Stomach (tissue), 9 donors: Measurements from ENCODE around the gene C11orf71. TPM values are rescaled to one million over a fixed set of nuclear protein-coding genes. Genes with fewer than 3 reads are reported as not detected.

Experiments
- DNase-seq, 2 donors: peaks; one replicate each; pipeline versions ENCODE4 v3.0.0 to v3.0.0-alpha.2; 2013 to 2019
- H3K27ac ChIP-seq, 5 donors: fragments of 200-600 bp in 4 of 5; sonication (generic) in 4 of 5; one replicate each; pipeline ENCODE4 v1.5.1; 2013 to 2019; ENCODE audit warnings: mild to moderate bottlenecking in 1 of 5, moderate library complexity in 1 of 5
- H3K27me3 ChIP-seq, 3 donors: fragments of 200-600 bp; sonication (generic); one replicate each; pipeline ENCODE4 v1.5.1; 2017 to 2019; ENCODE audit warnings: mixed run types in 1 of 3
- H3K36me3 ChIP-seq, 4 donors: fragments of 200-600 bp; sonication (generic); 1 replicate in 3 of 4; 2 replicates in 1 of 4; pipeline ENCODE4 v1.5.1; 2016 to 2019
- H3K4me1 ChIP-seq, 4 donors: fragments of 200-600 bp; sonication (generic); one replicate each; pipeline ENCODE4 v1.5.1; 2016 to 2019
- H3K4me3 ChIP-seq, 4 donors: fragments of 200-600 bp; sonication (generic) in 3 of 4; one replicate each; pipeline ENCODE4 v1.5.1; 2016 to 2019; ENCODE audit warnings: mild to moderate bottlenecking in 1 of 4
- H3K9me3 ChIP-seq, 4 donors: fragments of 200-600 bp; sonication (generic); one replicate each; pipeline ENCODE4 v1.5.1; 2016 to 2019
- EP300 ChIP-seq: sonication (generic); formaldehyde crosslinking; IDR thresholded peaks from one replicate; pipeline ENCODE4 v1.6.1; 2017; ENCODE audit warnings: antibody characterized with exemption
- POLR2A ChIP-seq, 4 donors: fragments of 450-650 bp; IDR thresholded peaks; one replicate each; pipeline ENCODE4 v1.6.1; 2016; ENCODE audit warnings: antibody characterized with exemption in 4 of 4, control low read depth in 2 of 4, mild to moderate bottlenecking in 1 of 4, moderate library complexity in 1 of 4
- POLR2AphosphoS5 ChIP-seq, 3 donors: sonication (generic); formaldehyde crosslinking; IDR thresholded peaks; one replicate each; pipeline ENCODE4 v1.6.1; 2016; ENCODE audit warnings: antibody characterized with exemption in 3 of 3
- WGBS, 5 donors: extraction: QIAGEN DNeasy Blood & Tissue Kit in 3 of 5; methylation state at CpG; one replicate each; pipeline versions ENCODE4 v1.1.5 to v1.1.7; 2013 to 2018; 5-methylcytosine and 5-hydroxymethylcytosine counted together
- intact Hi-C: fragments of 100-400 bp; cut with DNase I; formaldehyde crosslinking; loops from one replicate; pipeline ENCODE4 v1.15.1; 2023; ENCODE audit warnings: low total_unique reads
- polyA plus RNA-seq, 3 donors: library from polyadenylated mRNA; stranded (reverse); fragments of 200-250 nt; gene quantifications; one replicate each; pipeline ENCODE4 v1.2.3, GENCODE V29; 2013
- total RNA-seq, 5 donors: library from RNA; depleted of rRNA; stranded (reverse); fragments of >200 nt; gene quantifications; one replicate each; pipeline versions ENCODE4 v1.1.0 to v1.2.3, GENCODE V29; 2014 to 2016
- TF ChIP-seq, protein P1 (sequence below), 7 experiments: fragments of 450-650 bp in 4 of 7; fragments of 200-600 bp in 3 of 7; sonication (generic) in 3 of 7; IDR thresholded peaks; one replicate each; pipeline ENCODE4 v1.5.1; 2016 to 2019; ENCODE audit warnings: antibody characterized with exemption in 7 of 7, control low read depth in 2 of 7, mild to moderate bottlenecking in 1 of 7
- donor health status: healthy with polysubstance abuse.
- donor health status: Bipolar disorder and iron deficiency.
- donor health status: healthy.

The C11orf71 gene
- total and polyA plus RNA-seq, 8 donors = 0.58 to 10.1 (median 7.5) TPM

DNA sequence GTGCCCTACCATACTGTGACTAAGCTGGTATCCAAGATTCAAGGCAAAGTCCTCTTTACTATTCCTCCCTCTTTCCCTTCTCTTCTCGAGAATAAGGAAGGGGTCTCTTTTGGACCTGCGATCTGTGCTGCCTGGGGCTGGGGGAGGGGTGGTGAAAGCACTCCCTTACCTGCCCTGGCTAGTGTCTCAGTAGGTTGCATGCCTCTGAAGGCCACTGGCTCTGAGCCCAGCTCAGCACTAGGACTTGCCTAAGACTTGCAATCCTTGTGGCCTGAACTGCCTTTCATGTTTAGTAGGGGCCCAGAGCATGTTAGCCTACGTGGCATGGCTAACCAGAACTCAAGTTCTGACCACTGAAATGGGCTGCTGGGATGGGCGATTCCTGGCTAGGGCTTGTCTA lies 26.0 kb upstream of the C11orf71 start:
- intact Hi-C loops = no loop called here
- TF ChIP-seq, protein P1, sequence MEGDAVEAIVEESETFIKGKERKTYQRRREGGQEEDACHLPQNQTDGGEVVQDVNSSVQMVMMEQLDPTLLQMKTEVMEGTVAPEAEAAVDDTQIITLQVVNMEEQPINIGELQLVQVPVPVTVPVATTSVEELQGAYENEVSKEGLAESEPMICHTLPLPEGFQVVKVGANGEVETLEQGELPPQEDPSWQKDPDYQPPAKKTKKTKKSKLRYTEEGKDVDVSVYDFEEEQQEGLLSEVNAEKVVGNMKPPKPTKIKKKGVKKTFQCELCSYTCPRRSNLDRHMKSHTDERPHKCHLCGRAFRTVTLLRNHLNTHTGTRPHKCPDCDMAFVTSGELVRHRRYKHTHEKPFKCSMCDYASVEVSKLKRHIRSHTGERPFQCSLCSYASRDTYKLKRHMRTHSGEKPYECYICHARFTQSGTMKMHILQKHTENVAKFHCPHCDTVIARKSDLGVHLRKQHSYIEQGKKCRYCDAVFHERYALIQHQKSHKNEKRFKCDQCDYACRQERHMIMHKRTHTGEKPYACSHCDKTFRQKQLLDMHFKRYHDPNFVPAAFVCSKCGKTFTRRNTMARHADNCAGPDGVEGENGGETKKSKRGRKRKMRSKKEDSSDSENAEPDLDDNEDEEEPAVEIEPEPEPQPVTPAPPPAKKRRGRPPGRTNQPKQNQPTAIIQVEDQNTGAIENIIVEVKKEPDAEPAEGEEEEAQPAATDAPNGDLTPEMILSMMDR (IDR thresholded peaks at IDR 0.05) = no peak
- TF ChIP-seq POLR2A (IDR thresholded peaks at IDR 0.05) = no peak
- no peak for TF ChIP-seq EP300
- no peak for TF ChIP-seq POLR2AphosphoS5 (IDR thresholded peaks at IDR 0.05)
- H3K36me3 ChIP-seq = no peaks in the 10 kb centered on the region
- no peaks in the 10 kb centered on the region for H3K9me3 ChIP-seq
- no peak overlapping the region for H3K27ac ChIP-seq
- H3K4me1 ChIP-seq = no peaks in the 10 kb centered on the region
- no peaks in the 10 kb centered on the region for H3K27me3 ChIP-seq
- peak in 1 of 2 donors; percentile 34 for DNase-seq
- 83 to 95% (median 91%) methylated on average over 4 of the region's 4 CpGs for WGBS, 5 donors
- no peak overlapping the region for H3K4me3 ChIP-seq

DNA sequence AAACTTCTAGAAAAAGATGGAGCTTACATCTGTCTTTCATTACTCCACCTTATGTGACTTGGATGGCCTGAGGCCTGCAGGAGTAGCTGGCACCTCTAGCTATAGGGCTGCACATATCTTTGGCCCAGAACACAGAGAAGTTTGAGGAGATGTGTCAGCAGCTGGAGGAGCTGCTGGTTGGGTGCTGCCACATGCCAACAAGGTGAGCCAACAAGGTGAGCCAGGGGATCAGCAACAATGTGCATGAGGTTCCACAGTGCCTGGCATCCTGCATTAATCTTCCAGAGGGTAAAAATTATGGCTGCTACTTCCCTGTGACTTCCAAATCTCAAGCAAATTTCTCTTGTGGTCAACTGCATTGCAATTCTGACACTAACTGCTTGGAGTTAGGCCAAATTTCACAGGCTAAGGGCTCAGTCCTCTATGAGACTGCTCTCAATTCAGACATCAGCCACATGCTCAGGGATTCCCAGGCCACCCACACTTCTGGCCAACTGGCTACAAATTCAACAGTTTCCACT lies 16.2 kb upstream of the C11orf71 start:
- no peaks in the 10 kb centered on the region for H3K27me3 ChIP-seq
- intact Hi-C loops = no loop called here
- TF ChIP-seq, protein P1 (IDR thresholded peaks at IDR 0.05) = no peak
- TF ChIP-seq POLR2A (IDR thresholded peaks at IDR 0.05) = no peak
- TF ChIP-seq POLR2AphosphoS5 (IDR thresholded peaks at IDR 0.05) = no peak
- TF ChIP-seq EP300 = no peak

DNA sequence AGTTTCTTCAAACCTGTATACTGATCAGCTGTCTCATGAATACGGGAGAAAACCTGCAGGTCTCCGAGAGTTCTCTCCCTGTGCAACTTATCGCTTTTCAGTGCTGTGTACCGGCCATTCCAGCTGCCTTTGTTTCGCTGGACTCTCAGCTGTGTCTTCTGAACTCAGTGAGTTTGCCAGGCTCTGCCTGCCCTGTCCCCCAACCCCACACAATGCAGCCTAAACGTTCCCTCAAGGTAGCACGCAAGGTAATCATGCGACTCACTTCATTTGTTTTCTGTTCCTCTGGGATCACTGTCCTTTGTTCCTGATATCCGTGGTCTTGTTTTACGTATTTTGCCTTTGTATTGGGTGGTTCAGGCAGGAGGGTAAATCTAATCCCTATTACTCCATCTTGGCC lies 13.6 kb upstream of the C11orf71 start:
- Histone ChIP-seq H3K9me3 (no peaks in the 10 kb centered on the region), H3K36me3 (peaks cover 3 to 44% (median 25%) of the 10 kb centered on the region in 4 donors), H3K27ac (no peak overlapping the region), H3K4me1 (no peaks in the 10 kb centered on the region), H3K4me3 (no peak overlapping the region), H3K27me3 (no peaks in the 10 kb centered on the region)
- DNase-seq = no peak
- intact Hi-C loops = no loop called here
- 79 to 90% (median 87%) methylated on average over 10 of the region's 10 CpGs for WGBS, 5 donors
- TF ChIP-seq, protein P1 (IDR thresholded peaks at IDR 0.05) = no peak
- no peak for TF ChIP-seq EP300
- no peak for TF ChIP-seq POLR2A (IDR thresholded peaks at IDR 0.05)
- no peak for TF ChIP-seq POLR2AphosphoS5 (IDR thresholded peaks at IDR 0.05)

More for the DNA sequence above, 16.2 kb upstream of the C11orf71 start:
- Histone ChIP-seq H3K27ac (no peak overlapping the region), H3K9me3 (no peaks in the 10 kb centered on the region), H3K36me3 (peaks cover 0 to 26% (median 4%) of the 10 kb centered on the region in 4 donors), H3K4me3 (no peak overlapping the region), H3K4me1 (no peaks in the 10 kb centered on the region)
- no peak for DNase-seq

- no peaks in the 10 kb centered on the region for H3K9me3 ChIP-seq
- H3K27ac ChIP-seq = no peak overlapping the region
- H3K36me3 ChIP-seq = peaks cover 8 to 54% (median 36%) of the 10 kb centered on the region in 4 donors
- no peak for DNase-seq
- H3K4me1 ChIP-seq = no peaks in the 10 kb centered on the region
- intact Hi-C loops = no loop called here
- no peak overlapping the region for H3K4me3 ChIP-seq
- H3K27me3 ChIP-seq = no peaks in the 10 kb centered on the region
- TF ChIP-seq, protein P1 (IDR thresholded peaks at IDR 0.05) = no peak
- TF ChIP-seq EP300 (no peak), POLR2A (IDR thresholded peaks at IDR 0.05) (no peak), POLR2AphosphoS5 (IDR thresholded peaks at IDR 0.05) (no peak)
- 85 to 96% (median 93%) methylated on average over 4 of the region's 4 CpGs for WGBS, 5 donors
Observed at GRCh38 chr11:114412946-114413345, 12.6 kb upstream of the C11orf71 start.
